D721Med (cell line): Measurements from ENCODE around the gene IL25.

ENCODE experiments used
- DNase-seq: peaks from one replicate; pipeline ENCODE4 v3.0.0; 2011; ENCODE audit warnings: low spot score; ENCODE audit not compliant: insufficient read length
- FAIRE-seq: peaks from 2 replicates; lab custom pipeline; 2011; peaks lifted over from hg19 to GRCh38; lab: Jason Lieb, UNC
- TF ChIP-seq, protein P1 (sequence below): IDR thresholded peaks from 2 replicates; pipeline ENCODE4 v1.5.1; 2012; ENCODE audit warnings: mild to moderate bottlenecking, control low read depth; ENCODE audit not compliant: insufficient read depth; ENCODE audit errors: missing control alignments

Gene IL25

DNA sequence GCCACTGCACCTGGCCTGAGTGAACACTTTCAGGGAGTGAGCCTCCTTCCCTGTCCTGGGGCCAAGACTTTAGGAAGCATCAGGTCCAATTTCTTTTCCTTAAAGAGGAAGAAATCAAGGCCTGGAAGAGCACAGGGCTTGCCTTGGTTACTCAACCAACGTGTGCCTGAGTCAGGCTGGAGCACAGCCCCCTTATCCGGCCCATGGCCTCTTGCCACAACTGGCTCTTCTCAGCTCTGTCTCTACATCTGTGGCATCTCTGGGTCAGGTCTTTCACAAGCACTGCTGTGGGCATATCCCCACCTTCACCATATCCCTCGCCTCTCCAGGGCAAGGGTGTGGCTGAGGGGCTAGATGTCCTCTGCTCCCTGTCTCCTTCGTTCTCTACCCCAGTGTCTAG lies 28.7 kb downstream of the IL25 start:
- TF ChIP-seq, protein P1, sequence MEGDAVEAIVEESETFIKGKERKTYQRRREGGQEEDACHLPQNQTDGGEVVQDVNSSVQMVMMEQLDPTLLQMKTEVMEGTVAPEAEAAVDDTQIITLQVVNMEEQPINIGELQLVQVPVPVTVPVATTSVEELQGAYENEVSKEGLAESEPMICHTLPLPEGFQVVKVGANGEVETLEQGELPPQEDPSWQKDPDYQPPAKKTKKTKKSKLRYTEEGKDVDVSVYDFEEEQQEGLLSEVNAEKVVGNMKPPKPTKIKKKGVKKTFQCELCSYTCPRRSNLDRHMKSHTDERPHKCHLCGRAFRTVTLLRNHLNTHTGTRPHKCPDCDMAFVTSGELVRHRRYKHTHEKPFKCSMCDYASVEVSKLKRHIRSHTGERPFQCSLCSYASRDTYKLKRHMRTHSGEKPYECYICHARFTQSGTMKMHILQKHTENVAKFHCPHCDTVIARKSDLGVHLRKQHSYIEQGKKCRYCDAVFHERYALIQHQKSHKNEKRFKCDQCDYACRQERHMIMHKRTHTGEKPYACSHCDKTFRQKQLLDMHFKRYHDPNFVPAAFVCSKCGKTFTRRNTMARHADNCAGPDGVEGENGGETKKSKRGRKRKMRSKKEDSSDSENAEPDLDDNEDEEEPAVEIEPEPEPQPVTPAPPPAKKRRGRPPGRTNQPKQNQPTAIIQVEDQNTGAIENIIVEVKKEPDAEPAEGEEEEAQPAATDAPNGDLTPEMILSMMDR, result no peak
- no peak for FAIRE-seq
- DNase-seq, result no peak

DNA sequence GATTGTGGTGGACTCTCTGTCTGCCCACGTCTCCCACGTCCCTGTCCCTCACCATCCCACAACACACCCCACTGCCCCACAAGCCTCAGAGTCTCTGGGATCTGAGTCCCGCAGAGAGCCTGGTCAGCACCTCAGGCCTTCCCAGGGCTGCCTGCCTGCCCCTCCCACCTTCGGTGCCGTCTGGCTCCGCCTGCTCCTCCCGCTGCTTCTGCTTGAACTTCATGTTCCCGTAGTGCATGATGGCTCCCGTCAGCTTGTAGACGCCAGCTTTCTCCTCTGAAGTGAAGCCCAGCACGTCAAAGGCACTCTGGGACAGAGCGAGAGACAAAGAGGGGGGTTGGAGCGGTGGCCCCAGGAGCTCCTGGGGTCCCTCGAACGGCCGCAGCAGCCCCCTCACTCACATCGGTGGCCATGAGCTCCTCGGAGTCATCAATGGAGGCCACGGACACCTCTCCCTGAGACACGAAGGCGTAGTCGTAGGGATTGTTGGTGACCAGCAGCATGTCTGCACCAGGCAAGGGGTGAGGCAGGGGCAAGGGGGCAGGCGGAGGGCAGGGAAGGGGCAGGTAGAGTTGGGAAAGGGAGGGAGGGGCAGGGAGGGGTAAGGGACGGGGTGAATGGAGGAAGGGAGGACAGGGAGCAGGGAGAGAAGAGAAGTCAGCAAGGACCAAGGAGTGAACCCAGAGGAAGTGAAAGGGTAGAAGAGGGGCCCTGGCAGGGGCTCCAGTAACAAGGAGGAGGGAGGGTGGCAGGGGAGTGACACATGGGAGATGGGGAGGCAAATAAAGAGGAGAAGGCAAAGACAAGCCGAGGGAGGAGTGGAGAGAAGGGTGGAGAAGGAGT lies 29.9 kb downstream of the IL25 start:
- DNase-seq, result no peak
- FAIRE-seq, result no peak
- TF ChIP-seq, protein P1, result no peak

DNA sequence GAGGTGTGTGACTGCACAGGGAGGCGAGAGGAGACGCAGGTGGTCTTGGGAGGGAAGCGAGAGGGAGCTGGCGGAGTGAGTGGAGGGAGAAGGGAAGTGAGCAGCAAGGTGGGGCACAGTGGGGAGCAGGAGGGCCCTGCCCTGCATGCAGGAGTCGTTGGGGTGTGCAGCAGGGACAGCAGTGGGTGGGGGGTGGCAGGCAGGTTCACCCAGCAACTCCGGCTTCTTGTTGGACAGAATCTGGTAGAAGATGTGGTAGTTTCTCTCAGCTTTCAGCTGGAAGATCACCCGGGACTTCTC lies 30.5 kb downstream of the IL25 start:
- no peak for FAIRE-seq

DNA sequence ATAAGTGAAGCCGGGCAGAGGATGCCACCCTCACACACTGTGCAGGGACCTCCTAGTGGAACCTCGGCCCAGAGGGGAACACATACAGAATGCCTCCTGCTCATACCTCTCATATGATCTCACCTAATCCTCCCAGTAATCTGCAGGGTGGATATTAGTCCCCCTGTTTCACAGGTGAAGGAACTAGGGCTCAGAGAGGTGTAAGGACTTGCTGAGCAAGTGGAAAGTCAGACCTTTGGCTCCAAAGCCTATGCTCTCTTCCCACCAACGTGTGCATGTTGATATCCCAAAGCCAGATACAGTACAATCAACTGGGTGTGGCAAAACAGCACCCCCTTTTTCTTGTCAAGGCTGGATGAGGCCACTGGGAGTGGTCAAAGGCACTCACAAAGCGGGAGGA lies 31.3 kb downstream of the IL25 start:
- FAIRE-seq, result no peak
- TF ChIP-seq, protein P1, result no peak
- DNase-seq, result no peak

More for the DNA sequence above, 30.5 kb downstream of the IL25 start:
- DNase-seq, result no peak
- TF ChIP-seq, protein P1, result no peak

DNA sequence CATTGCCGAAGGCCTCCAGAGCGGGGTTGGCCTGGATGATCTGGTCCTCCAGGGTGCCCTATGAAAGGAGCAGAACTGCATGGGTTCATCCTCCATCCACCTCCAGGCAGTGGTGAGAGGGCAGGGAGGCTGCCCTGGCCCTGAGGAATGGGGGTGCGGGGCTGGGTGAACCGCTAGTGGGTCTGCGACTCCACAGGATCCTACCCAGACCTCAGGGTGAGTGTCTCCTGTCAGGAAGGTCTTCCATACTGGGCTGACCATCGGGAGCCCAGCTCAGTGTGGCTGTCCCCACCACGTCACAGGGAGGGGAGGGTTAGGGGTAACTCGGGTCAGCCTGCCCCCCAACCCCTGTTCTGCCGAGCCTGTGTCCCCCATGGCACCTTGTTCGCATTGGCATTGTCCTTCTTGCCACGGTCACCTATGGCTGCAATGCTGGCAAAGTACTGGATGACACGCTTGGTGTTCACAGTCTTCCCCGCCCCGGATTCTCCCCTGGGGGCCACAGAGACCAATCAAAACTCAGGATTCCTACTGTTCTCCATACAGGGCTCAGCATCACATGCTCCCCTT lies 31.8 kb downstream of the IL25 start:
- DNase-seq (no peak), FAIRE-seq (no peak)
- TF ChIP-seq, protein P1, result no peak

DNA sequence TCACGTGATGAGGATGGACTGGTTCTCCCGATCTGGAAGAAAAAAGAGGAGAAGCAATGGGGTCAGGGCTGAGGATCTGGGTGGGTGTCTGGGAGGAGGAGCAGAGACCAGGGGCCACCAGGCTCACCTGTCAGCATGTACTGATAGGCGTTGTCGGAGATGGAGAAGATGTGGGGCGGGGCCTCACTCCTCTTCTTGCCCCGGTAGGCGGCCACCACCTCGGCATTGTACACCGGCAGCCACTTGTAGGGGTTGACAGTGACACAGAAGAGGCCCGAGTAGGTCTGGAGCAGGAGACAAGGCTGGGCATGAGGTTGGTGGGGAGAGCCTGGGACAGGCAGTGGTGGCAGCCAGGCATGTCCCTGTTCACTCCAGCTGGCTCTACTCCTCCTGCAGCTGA lies 32.5 kb downstream of the IL25 start:
- FAIRE-seq (no peak), DNase-seq (no peak)
- TF ChIP-seq, protein P1, result no peak

DNA sequence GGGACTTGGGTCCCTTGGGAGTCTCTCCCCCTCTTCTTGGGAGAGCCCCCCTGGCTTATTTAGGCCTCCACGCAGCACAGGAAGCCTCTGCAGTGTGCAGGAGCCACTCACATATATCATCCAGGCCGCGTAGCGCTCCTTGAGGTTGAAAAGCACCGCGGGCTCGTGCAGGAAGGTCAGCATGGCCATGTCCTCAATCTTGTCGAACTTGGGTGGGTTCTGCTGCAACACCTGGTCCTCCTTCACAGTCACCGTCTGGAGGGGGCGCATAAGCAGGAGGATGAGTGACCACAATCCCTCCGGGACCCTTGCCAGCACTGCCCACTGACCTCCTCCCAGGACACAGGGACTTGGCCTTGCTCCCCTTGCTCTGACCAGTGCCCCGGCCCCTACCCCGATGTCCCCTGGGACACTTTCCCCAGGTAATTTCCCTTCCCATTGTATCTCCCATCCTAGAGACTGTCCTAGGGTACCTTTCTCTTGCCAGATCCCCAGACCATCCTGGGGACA lies 33.0 kb downstream of the IL25 start:
- DNase-seq (no peak), FAIRE-seq (no peak)
- TF ChIP-seq, protein P1, result no peak
